Heart left ventricle (tissue), 16 donors: ENCODE results near the gene AGO4. TPM values are rescaled to one million over a fixed set of nuclear protein-coding genes. Genes with fewer than 3 reads are reported as not detected.

Experiments
- ATAC-seq, 4 donors: fragments of 200-7000 bp; cut with Tn5 transposase; one replicate each; pipeline ENCODE4 v1.9.1; 2020 to 2022; ENCODE audit warnings: moderate library complexity in 4 of 4, mild to moderate bottlenecking in 3 of 4, moderate number of reproducible peaks in 1 of 4
- DNase-seq, 5 donors: peaks; one replicate each; pipeline ENCODE4 v3.0.0-alpha.2; 2020
- H3K27ac ChIP-seq, 12 donors: fragments of 200-600 bp; sonication (generic) in 4 of 12; one replicate each; pipeline versions ENCODE4 v1.5.0 to v1.8.0; 2016 to 2022; ENCODE audit warnings: mild to moderate bottlenecking in 2 of 12
- H3K27me3 ChIP-seq, 9 donors: fragments of 200-600 bp; sonication (generic) in 2 of 9; one replicate each; pipeline versions ENCODE4 v1.5.1 to v1.8.0; 2016 to 2022; ENCODE audit warnings: mild to moderate bottlenecking in 3 of 9
- H3K36me3 ChIP-seq, 9 donors: fragments of 200-600 bp; sonication (generic) in 2 of 9; one replicate each; pipeline versions ENCODE4 v1.5.0 to v1.8.0; 2018 to 2022; ENCODE audit warnings: mild to moderate bottlenecking in 2 of 9
- H3K4me1 ChIP-seq, 12 donors: fragments of 200-600 bp; sonication (generic) in 4 of 12; one replicate each; pipeline versions ENCODE4 v1.5.0 to v1.8.0; 2016 to 2022; ENCODE audit warnings: mild to moderate bottlenecking in 3 of 12
- H3K4me3 ChIP-seq, 12 donors: fragments of 200-600 bp; sonication (generic) in 4 of 12; one replicate each; pipeline versions ENCODE4 v1.5.0 to v1.8.0; 2017 to 2022; ENCODE audit warnings: mild to moderate bottlenecking in 9 of 12, moderate library complexity in 4 of 12
- H3K9me3 ChIP-seq, 12 donors: fragments of 200-600 bp; sonication (generic) in 4 of 12; one replicate each; pipeline versions ENCODE4 v1.5.0 to v1.8.0; 2016 to 2022; ENCODE audit warnings: mild to moderate bottlenecking in 1 of 12
- CTCF ChIP-seq, 12 donors: fragments of 200-600 bp; sonication (generic) in 4 of 12; IDR thresholded peaks; one replicate each; pipeline versions ENCODE4 v1.5.0 to v1.8.0; 2018 to 2022; ENCODE audit warnings: antibody characterized with exemption in 12 of 12, mild to moderate bottlenecking in 5 of 12
- POLR2A ChIP-seq, 2 donors: fragments of 450-650 bp; IDR thresholded peaks; one replicate each; pipeline ENCODE4 v1.6.1; 2017; ENCODE audit warnings: antibody characterized with exemption in 2 of 2, mild to moderate bottlenecking in 2 of 2, moderate library complexity in 2 of 2
- WGBS, 4 donors: extraction: QIAGEN DNeasy Blood & Tissue Kit in 2 of 4; methylation state at CpG; one replicate each; pipeline versions ENCODE4 v1.1.5 to v1.1.7; 2013 to 2018; 5-methylcytosine and 5-hydroxymethylcytosine counted together
- intact Hi-C, 10 donors: fragments of 100-400 bp; cut with DNase I; formaldehyde crosslinking; loops; one replicate each; pipeline versions ENCODE4 v1.11.1 to v1.14.2; 2022
- polyA plus RNA-seq, 2 donors: library from polyadenylated mRNA; stranded (reverse); fragments of 200-250 nt; gene quantifications; one replicate each; pipeline ENCODE4 v1.2.3, GENCODE V29; 2013
- total RNA-seq, 9 donors: library from RNA; depleted of rRNA in 2 of 9; stranded (reverse); fragments of >200 nt in 2 of 9; fragmentation: NEBNext Ultra II Directional in 3 of 9; extraction: Animal tissue kit (Norgen Biotek cat#: 25700) in 3 of 9; gene quantifications; one replicate each; pipeline versions ENCODE4 v1.1.0 to v1.2.4, GENCODE V29; 2016 to 2023
- donor health status: ischemic (EF 13 %, LVEDD 7.1; RV severe dilation, severe dysfunction).
- donor health status: healthy with polysubstance abuse.
- donor health status: DM: no; HTN: yes; CAD: no.
- donor health status: DM: no; HTN: no; CAD: no.
- donor health status: ischemic (EF 25% LVEDD 6.9; RV normal size, moderate dysfunction).
- donor health status: ischemic (EF 25% LVEDD 5.7; RV mildly dilated, moderate dysfunction).
- donor health status: healthy.
- donor health status: DM: yes; HTN: yes; CAD: no.
- donor health status: ischemic (EF 35%, LVEDD 5.7; RV mildly dilated, moderate dysfunction).
- donor health status: nonischemic (EF 11% LVEDD 7.7; RV severe dilation, severe dysfunction).
- donor health status: DM: yes; HTN: yes; CAD: no.
- donor health status: PGD.
- donor health status: ischemic (EF 29% LVEDD 5.4; RV normal size, mild dysfunction).
- donor health status: nonischemic (EF 23%, LVEDD 6.1; RV moderate dilation, normal function).

Gene AGO4
- total and polyA plus RNA-seq, 11 donors = 6.2 to 24.8 (median 15.7) TPM

- intact Hi-C loops = no loop called here
- no peak for TF ChIP-seq CTCF (IDR thresholded peaks at IDR 0.05)
- TF ChIP-seq POLR2A (IDR thresholded peaks at IDR 0.05) = no peak
- ATAC-seq (peak in 1 of 4 donors; percentile 29), DNase-seq (no peak)
- Histone ChIP-seq H3K27me3 (no peaks in the 10 kb centered on the region), H3K9me3 (no peaks in the 10 kb centered on the region), H3K36me3 (peaks cover 0 to 100% (median 85%) of the 10 kb centered on the region in 9 donors), H3K4me1 (peaks cover 0 to 5% (median 0%) of the 10 kb centered on the region in 12 donors), H3K27ac (no peak overlapping the region), H3K4me3 (no peak overlapping the region)
- 92 to 98% (median 96%) methylated on average over 9 of the region's 9 CpGs for WGBS, 4 donors
Measured at GRCh38 chr1:35901235-35901634, 93.4 kb downstream of the AGO4 start.

- DNase-seq = no peak
- no peak for TF ChIP-seq CTCF (IDR thresholded peaks at IDR 0.05)
- TF ChIP-seq POLR2A (IDR thresholded peaks at IDR 0.05) = no peak
- 69 to 79% (median 77%) methylated on average over 2 of the region's 2 CpGs for WGBS, 4 donors
- Histone ChIP-seq H3K9me3 (no peaks in the 10 kb centered on the region), H3K4me3 (no peak overlapping the region), H3K27ac (no peak overlapping the region), H3K4me1 (peaks cover 0 to 5% (median 0%) of the 10 kb centered on the region in 12 donors), H3K27me3 (no peaks in the 10 kb centered on the region), H3K36me3 (peaks cover 0 to 100% (median 85%) of the 10 kb centered on the region in 9 donors)
- ATAC-seq = peak in 2 of 4 donors; percentile 56 to 58
- intact Hi-C loops = no loop called here
Measured at GRCh38 chr1:35902671-35903070, 94.9 kb downstream of the AGO4 start.

Other genes starting within 250 kb of the AGO4 start
- under 1 TPM in 6 of 9 donors, not detected in 3; 0.12 to 0.57 (median 0.41) TPM for gene TFAP2E, start 234.7 kb upstream of the AGO4 start, total RNA-seq
- gene TFAP2E, start 234.7 kb upstream of the AGO4 start, polyA plus RNA-seq = under 1 TPM; 0.15 to 0.17 TPM
- 10 to 100 TPM; 36.3 to 60.0 (median 41.7) TPM for gene PSMB2, start 166.5 kb upstream of the AGO4 start, total RNA-seq
- gene PSMB2, start 166.5 kb upstream of the AGO4 start, polyA plus RNA-seq = 10 to 100 TPM; 41.1 to 50.5 TPM
- 10 to 100 TPM in 4 of 9 donors, 1 to 10 TPM in 5; 8.4 to 13.6 (median 9.9) TPM for gene C1orf216, start 89.1 kb upstream of the AGO4 start, total RNA-seq
- 10 to 100 TPM in 1 of 2 donors, 1 to 10 TPM in 1; 5.1 to 14.7 TPM for gene C1orf216, start 89.1 kb upstream of the AGO4 start, polyA plus RNA-seq
- gene CLSPN, start 38.0 kb upstream of the AGO4 start, total RNA-seq = 1 to 10 TPM in 1 of 9 donors, under 1 TPM in 8; 0.22 to 6.3 (median 0.35) TPM
- gene CLSPN, start 38.0 kb upstream of the AGO4 start, polyA plus RNA-seq = under 1 TPM; 0.23 to 0.25 TPM
- 10 to 100 TPM; 16.8 to 27.0 (median 20.7) TPM for gene AGO1, start 75.2 kb downstream of the AGO4 start, total RNA-seq
- 1 to 10 TPM; 3.0 to 6.2 TPM for gene AGO1, start 75.2 kb downstream of the AGO4 start, polyA plus RNA-seq
- 10 to 100 TPM in 7 of 9 donors, 1 to 10 TPM in 2; 8.6 to 18.8 (median 14.7) TPM for gene AGO3, start 123.1 kb downstream of the AGO4 start, total RNA-seq
- 1 to 10 TPM; 2.8 to 4.4 TPM for gene AGO3, start 123.1 kb downstream of the AGO4 start, polyA plus RNA-seq